Hepatocyte (in vitro differentiated cells): Measurements from ENCODE around the gene MUC20. TPM values are rescaled to one million over a fixed set of nuclear protein-coding genes. Genes with fewer than 3 reads are reported as not detected.
"Not testable (repeated sequence)": the region's sequence is repeated elsewhere in the genome, so short reads cannot be mapped to it uniquely, and the experiment has no call there.

ENCODE experiments used
- DNase-seq: peaks from one replicate; pipeline ENCODE4 v3.0.0-alpha.2; 2016; ENCODE audit warnings: low spot score
- H2AFZ ChIP-seq: fragments of 200-600 bp; sonication (generic); 2 replicates; pipeline ENCODE4 v1.6.0; 2016; ENCODE audit warnings: antibody characterized with exemption, mild to moderate bottlenecking
- H3K27ac ChIP-seq: fragments of 200-600 bp; sonication (generic); 2 replicates; pipeline ENCODE4 v1.5.1; 2016; ENCODE audit warnings: mild to moderate bottlenecking
- H3K27me3 ChIP-seq: fragments of 200-600 bp; sonication (generic); 2 replicates; pipeline ENCODE4 v1.6.1; 2016
- H3K36me3 ChIP-seq: fragments of 200-600 bp; sonication (generic); replicated peaks from 2 replicates; pipeline ENCODE4 v1.5.1; 2016; ENCODE audit warnings: low read depth; ENCODE audit not compliant: insufficient read depth
- H3K4me1 ChIP-seq: fragments of 200-600 bp; sonication (generic); 2 replicates; pipeline ENCODE4 v1.5.1; 2016; ENCODE audit warnings: mild to moderate bottlenecking, moderate library complexity; ENCODE audit not compliant: insufficient read depth
- H3K4me2 ChIP-seq: fragments of 200-600 bp; sonication (generic); 2 replicates; pipeline ENCODE4 v1.6.0; 2016
- H3K4me3 ChIP-seq: fragments of 200-600 bp; sonication (generic); 2 replicates; pipeline ENCODE4 v1.5.1; 2016; ENCODE audit warnings: mild to moderate bottlenecking
- H3K79me2 ChIP-seq: fragments of 200-600 bp; sonication (generic); 2 replicates; pipeline ENCODE4 v1.6.0; 2017; ENCODE audit warnings: mild to moderate bottlenecking
- H3K9me2 ChIP-seq: fragments of 200-600 bp; sonication (generic); replicated peaks from 2 replicates; pipeline ENCODE4 v1.6.0; 2017; ENCODE audit warnings: mild to moderate bottlenecking; ENCODE audit not compliant: insufficient read depth
- H3K9me3 ChIP-seq: fragments of 200-600 bp; sonication (generic); 2 replicates; pipeline ENCODE4 v1.5.1; 2016; ENCODE audit warnings: low read depth, mild to moderate bottlenecking
- H4K20me1 ChIP-seq: fragments of 200-600 bp; sonication (generic); 2 replicates; pipeline ENCODE4 v1.6.0; 2016; ENCODE audit warnings: mild to moderate bottlenecking; ENCODE audit not compliant: insufficient read depth, poor library complexity, severe bottlenecking
- WGBS: methylation state at CpG from one replicate; pipeline ENCODE4 v1.1.6; 2016; ENCODE audit warnings: low lambda C conversion rate; ENCODE audit errors: missing lambda C conversion rate; 5-methylcytosine and 5-hydroxymethylcytosine counted together
- polyA plus RNA-seq: library from polyadenylated mRNA; unstranded; fragments of >200 nt; fragmentation: Nextera tagmentation; extraction: Ambion mirVana; gene quantifications from 2 replicates; pipeline ENCODE4 v1.2.1, GENCODE V29; 2016
- total RNA-seq: library from RNA; depleted of rRNA; stranded (reverse); fragments of >200 nt; gene quantifications from 2 replicates; pipeline ENCODE4 v1.2.3, GENCODE V29; 2014

Gene MUC20
- 3.5 and 4.5 TPM in 2 replicates for total RNA-seq
- polyA plus RNA-seq, result 8.2 and 15.3 TPM in 2 replicates

- H3K4me3 ChIP-seq, DNase-seq, H2AFZ ChIP-seq, H3K9me2 ChIP-seq, H3K27me3 ChIP-seq, H3K9me3 ChIP-seq, H3K36me3 ChIP-seq, H3K79me2 ChIP-seq, H4K20me1 ChIP-seq: not testable (repeated sequence)
- WGBS, result 62% methylated on average over 14 of the region's 16 CpGs
- H3K4me2 ChIP-seq, result peak within 1 kb of the TSS; percentile 22
- peaks cover 15% of the 10 kb centered on the region for H3K4me1 ChIP-seq
- H3K27ac ChIP-seq, result peak within 1 kb of the TSS; percentile 86
These were observed at the start of gene MUC20 for GRCh38 chr3:195720831-195721506. TSS of gene MUC20 (plus strand) at chr3:195720978. CDS start at chr3:195721008, 30 bp downstream.

- DNase-seq, H3K4me1 ChIP-seq, H3K9me3 ChIP-seq, H3K27me3 ChIP-seq, H4K20me1 ChIP-seq, H3K4me2 ChIP-seq, H3K79me2 ChIP-seq, H3K9me2 ChIP-seq, H3K36me3 ChIP-seq, H3K4me3 ChIP-seq, H2AFZ ChIP-seq, H3K27ac ChIP-seq: not testable (repeated sequence)
- whole genome bisulfite sequencing, result 98% methylated on average over 13 of the region's 17 CpGs
These were observed 49.5 kb upstream of the MUC20 start for GRCh38 chr3:195671283-195671682.

GRCh38 chr3:195673711-195674110 lies 47.1 kb upstream of the MUC20 start:
- DNase-seq, H3K27ac ChIP-seq, H4K20me1 ChIP-seq, H3K27me3 ChIP-seq, H3K9me2 ChIP-seq, H3K4me2 ChIP-seq, H3K36me3 ChIP-seq, H3K4me3 ChIP-seq, H3K4me1 ChIP-seq, H3K9me3 ChIP-seq, H2AFZ ChIP-seq, H3K79me2 ChIP-seq: not testable (repeated sequence)
- WGBS, result 95% methylated on average over 9 of the region's 9 CpGs

GRCh38 chr3:195678391-195679015 lies 42.3 kb upstream of the MUC20 start:
- WGBS, result 95% methylated on average over 15 of the region's 15 CpGs

GRCh38 chr3:195680690-195681089 lies 40.1 kb upstream of the MUC20 start:
- not testable (repeated sequence) for H3K4me3 ChIP-seq, H2AFZ ChIP-seq, DNase-seq, H3K79me2 ChIP-seq, H3K27me3 ChIP-seq, H3K27ac ChIP-seq, H3K36me3 ChIP-seq, H4K20me1 ChIP-seq, H3K9me2 ChIP-seq, H3K9me3 ChIP-seq, H3K4me2 ChIP-seq
- 95% methylated on average over 8 of the region's 10 CpGs for WGBS
- H3K4me1 ChIP-seq, result peaks cover 14% of the 10 kb centered on the region

More at GRCh38 chr3:195678391-195679015, 42.3 kb upstream of the MUC20 start:
- H3K27me3 ChIP-seq, H3K36me3 ChIP-seq, H3K4me2 ChIP-seq, DNase-seq, H3K9me2 ChIP-seq, H3K9me3 ChIP-seq, H2AFZ ChIP-seq, H3K27ac ChIP-seq, H3K4me3 ChIP-seq, H4K20me1 ChIP-seq, H3K79me2 ChIP-seq, H3K4me1 ChIP-seq: not testable (repeated sequence)

GRCh38 chr3:195681458-195682103 lies 39.2 kb upstream of the MUC20 start:
- H2AFZ ChIP-seq, H3K27me3 ChIP-seq, H3K4me2 ChIP-seq, H3K36me3 ChIP-seq, H3K9me3 ChIP-seq, H3K9me2 ChIP-seq, H3K4me3 ChIP-seq, H3K79me2 ChIP-seq, DNase-seq, H4K20me1 ChIP-seq, H3K27ac ChIP-seq: not testable (repeated sequence)
- peaks cover 14% of the 10 kb centered on the region for H3K4me1 ChIP-seq
- 99% methylated on average over 6 of the region's 24 CpGs for WGBS

- H3K4me1 ChIP-seq, result peaks cover 14% of the 10 kb centered on the region
- DNase-seq, H2AFZ ChIP-seq, H3K9me2 ChIP-seq, H3K79me2 ChIP-seq, H3K27me3 ChIP-seq, H3K4me2 ChIP-seq, H4K20me1 ChIP-seq, H3K9me3 ChIP-seq, H3K36me3 ChIP-seq, H3K4me3 ChIP-seq, H3K27ac ChIP-seq: not testable (repeated sequence)
- 93% methylated on average over 13 of the region's 13 CpGs for WGBS
These were observed 38.6 kb upstream of the MUC20 start for GRCh38 chr3:195682104-195682742.

- H3K4me3 ChIP-seq, DNase-seq, H3K79me2 ChIP-seq, H2AFZ ChIP-seq, H3K27me3 ChIP-seq, H3K9me2 ChIP-seq, H4K20me1 ChIP-seq, H3K9me3 ChIP-seq, H3K36me3 ChIP-seq: not testable (repeated sequence)
- WGBS, result 90% methylated on average over 18 of the region's 18 CpGs
- Histone ChIP-seq H3K4me2 (peak overlapping the region; percentile 46), H3K27ac (peak overlapping the region; percentile 95), H3K4me1 (peaks cover 14% of the 10 kb centered on the region)
These were observed 36.9 kb upstream of the MUC20 start for GRCh38 chr3:195683722-195684526.
